Stimulated activated CD8-positive, alpha-beta memory T cell treated with anti-CD3 and anti-CD28 coated beads, Interleukin-7, amount 100 ng/mL, for 1 hour (primary cell): ENCODE measurements around the gene MAFG.

Experiments
- DNase-seq, 2 donors: peaks; one replicate each; pipeline ENCODE4 v3.0.0-alpha.2; 2020; ENCODE audit warnings: low read depth in 2 of 2

Gene MAFG

GRCh38 chr17:81939881-81940385 is 12.4 kb upstream of the MAFG start:
- DNase-seq: no peak

GRCh38 chr17:81939218-81939617 is 11.7 kb upstream of the MAFG start:
- DNase-seq: no peak

GRCh38 chr17:81935709-81936084 is 8.2 kb upstream of the MAFG start:
- no peak for DNase-seq

GRCh38 chr17:81934850-81935708 is 7.5 kb upstream of the MAFG start:
- DNase-seq: no peak

GRCh38 chr17:81934098-81934757 is 6.7 kb upstream of the MAFG start:
- DNase-seq: no peak

GRCh38 chr17:81933178-81933699 is 5.7 kb upstream of the MAFG start:
- no peak for DNase-seq

GRCh38 chr17:81932333-81932983 is 4.9 kb upstream of the MAFG start:
- no peak for DNase-seq

GRCh38 chr17:81931557-81932332 is 4.2 kb upstream of the MAFG start:
- no peak for DNase-seq

- no peak for DNase-seq
Measured at GRCh38 chr17:81931189-81931556, 3.6 kb upstream of the MAFG start.

GRCh38 chr17:81930142-81931125 is 2.9 kb upstream of the MAFG start:
- no peak for DNase-seq

- DNase-seq: no peak
Measured at GRCh38 chr17:81929253-81930141, 2.0 kb upstream of the MAFG start.

GRCh38 chr17:81928544-81929252 is 1.2 kb upstream of the MAFG start:
- no peak for DNase-seq

- no peak for DNase-seq
Measured at GRCh38 chr17:81927152-81927652, 333 bp downstream of the MAFG start.

- DNase-seq: no peak
Measured at GRCh38 chr17:81926451-81927151, 934 bp downstream of the MAFG start.

- DNase-seq: no peak
Measured at GRCh38 chr17:81925860-81926450, 1.6 kb downstream of the MAFG start.

- no peak for DNase-seq
Measured at GRCh38 chr17:81924557-81925532, 2.7 kb downstream of the MAFG start.
